ENCODE results near the gene RRP12.
"Not testable (repeated sequence)": the region's sequence is repeated elsewhere in the genome, so short reads cannot be mapped to it uniquely, and the experiment has no call there.

Gene RRP12

DNA sequence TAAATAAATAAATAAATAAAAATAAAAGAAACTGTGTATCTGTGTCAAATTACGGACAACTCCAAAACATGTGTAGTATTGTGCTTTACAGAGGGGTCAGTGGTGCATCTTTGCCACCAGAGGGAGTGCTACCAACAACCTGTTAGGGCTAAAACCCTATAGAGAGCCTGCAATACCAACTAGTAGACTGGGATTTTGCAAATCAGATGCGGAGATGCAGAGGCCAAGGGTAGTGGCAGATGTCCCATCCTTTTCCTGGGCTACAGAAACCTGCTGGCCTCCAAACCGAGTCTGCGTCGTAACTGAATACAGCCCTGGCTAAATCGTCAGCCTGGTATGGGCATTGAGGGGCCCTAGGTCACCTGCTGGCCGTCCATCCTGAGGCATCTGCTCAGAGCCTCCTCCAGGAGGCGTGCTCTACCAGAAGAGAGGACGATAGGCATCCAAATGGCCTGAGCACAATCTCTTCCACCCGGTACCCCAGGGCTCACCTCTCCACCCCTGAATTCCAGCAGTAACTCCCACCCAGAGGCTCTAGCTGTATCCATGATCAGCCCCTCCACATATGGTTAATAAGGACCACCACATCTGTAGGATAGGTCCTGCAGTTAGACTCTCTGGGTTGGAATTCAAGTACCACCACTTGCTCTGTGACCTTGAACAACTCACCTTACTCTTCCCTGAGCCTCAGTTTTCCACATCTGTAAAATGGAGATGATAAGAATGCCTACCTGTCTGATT is 6.2 kb upstream of the RRP12 start:
- TF ChIP-seq, protein P1, sequence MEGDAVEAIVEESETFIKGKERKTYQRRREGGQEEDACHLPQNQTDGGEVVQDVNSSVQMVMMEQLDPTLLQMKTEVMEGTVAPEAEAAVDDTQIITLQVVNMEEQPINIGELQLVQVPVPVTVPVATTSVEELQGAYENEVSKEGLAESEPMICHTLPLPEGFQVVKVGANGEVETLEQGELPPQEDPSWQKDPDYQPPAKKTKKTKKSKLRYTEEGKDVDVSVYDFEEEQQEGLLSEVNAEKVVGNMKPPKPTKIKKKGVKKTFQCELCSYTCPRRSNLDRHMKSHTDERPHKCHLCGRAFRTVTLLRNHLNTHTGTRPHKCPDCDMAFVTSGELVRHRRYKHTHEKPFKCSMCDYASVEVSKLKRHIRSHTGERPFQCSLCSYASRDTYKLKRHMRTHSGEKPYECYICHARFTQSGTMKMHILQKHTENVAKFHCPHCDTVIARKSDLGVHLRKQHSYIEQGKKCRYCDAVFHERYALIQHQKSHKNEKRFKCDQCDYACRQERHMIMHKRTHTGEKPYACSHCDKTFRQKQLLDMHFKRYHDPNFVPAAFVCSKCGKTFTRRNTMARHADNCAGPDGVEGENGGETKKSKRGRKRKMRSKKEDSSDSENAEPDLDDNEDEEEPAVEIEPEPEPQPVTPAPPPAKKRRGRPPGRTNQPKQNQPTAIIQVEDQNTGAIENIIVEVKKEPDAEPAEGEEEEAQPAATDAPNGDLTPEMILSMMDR (IDR thresholded peaks at IDR 0.05; ENCODE audit: control insufficient read depth, insufficient read depth, low read depth, low read length, missing control alignments): peak; percentile 69
- H3K4me3 ChIP-seq (ENCODE audit: control insufficient read depth, low read depth, low read length): no peak overlapping the region
- DNase-seq (ENCODE audit: low read depth): peak; percentile 42

DNA sequence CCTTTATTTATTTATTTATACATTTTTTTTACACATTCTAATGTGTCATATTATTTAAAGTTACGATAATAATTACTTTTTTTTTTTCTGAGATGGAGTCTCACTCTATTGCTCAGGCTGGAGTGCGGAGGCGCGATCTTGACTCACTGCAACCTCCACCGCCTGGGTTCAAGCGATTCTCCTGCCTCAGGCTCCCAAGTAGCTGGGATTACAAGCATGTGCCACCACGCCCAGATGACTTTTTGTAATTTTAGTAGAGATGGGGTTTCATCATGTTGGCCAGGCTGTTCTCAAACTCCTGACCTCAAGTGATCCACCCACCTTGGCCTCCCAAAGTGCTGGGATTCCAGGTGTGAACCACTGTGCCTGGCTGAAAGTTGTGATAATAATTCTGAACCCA is 5.3 kb upstream of the RRP12 start:
- not testable (repeated sequence) for H3K4me3 ChIP-seq (ENCODE audit: control insufficient read depth, low read depth, low read length); DNase-seq (ENCODE audit: low read depth)

DNA sequence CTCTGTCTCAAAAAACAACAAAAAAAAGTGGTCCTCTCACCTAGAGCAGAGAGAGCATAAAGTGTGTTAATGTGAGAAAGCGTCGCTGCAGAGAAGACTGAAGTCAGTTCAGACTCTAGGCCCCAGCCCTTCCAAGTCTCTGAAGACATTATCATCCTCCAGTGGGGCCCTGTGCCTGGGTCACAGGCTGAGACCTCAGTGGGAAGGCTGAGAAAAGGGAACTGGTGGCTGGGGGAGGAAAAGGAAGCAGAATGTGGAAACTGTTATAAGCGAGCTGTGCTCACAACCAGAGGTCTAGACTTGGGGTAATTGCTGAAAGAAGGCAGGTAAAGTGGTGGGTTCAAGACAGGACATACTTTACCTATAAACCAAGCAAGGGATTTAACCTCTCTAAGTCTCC is 4.9 kb upstream of the RRP12 start:
- TF ChIP-seq, protein P1 (IDR thresholded peaks at IDR 0.05; ENCODE audit: control insufficient read depth, insufficient read depth, low read depth, low read length, missing control alignments): no peak
- H3K4me3 ChIP-seq (ENCODE audit: control insufficient read depth, low read depth, low read length): no peak overlapping the region
- DNase-seq (ENCODE audit: low read depth): no peak

DNA sequence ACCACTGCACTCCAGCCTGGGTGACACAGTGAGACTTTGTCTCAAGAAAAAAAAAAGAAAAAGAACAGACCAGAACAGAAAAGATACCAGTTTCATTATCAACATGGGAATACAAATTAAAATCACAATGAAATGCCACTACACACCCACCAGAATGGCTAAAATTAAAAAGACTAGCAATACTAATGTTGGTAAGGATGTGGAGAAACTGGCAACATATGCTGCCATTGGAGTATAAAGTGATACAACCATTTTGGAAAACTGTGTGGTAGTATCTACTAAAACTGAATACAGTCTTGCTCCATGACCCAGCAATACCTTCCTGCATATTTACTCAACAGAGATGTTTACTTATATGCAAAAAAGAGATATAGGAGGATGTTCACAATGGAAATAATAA is 2.9 kb upstream of the RRP12 start:
- TF ChIP-seq, protein P1 (IDR thresholded peaks at IDR 0.05; ENCODE audit: control insufficient read depth, insufficient read depth, low read depth, low read length, missing control alignments): no peak
- DNase-seq (ENCODE audit: low read depth): no peak
- H3K4me3 ChIP-seq (ENCODE audit: control insufficient read depth, low read depth, low read length): no peak overlapping the region

DNA sequence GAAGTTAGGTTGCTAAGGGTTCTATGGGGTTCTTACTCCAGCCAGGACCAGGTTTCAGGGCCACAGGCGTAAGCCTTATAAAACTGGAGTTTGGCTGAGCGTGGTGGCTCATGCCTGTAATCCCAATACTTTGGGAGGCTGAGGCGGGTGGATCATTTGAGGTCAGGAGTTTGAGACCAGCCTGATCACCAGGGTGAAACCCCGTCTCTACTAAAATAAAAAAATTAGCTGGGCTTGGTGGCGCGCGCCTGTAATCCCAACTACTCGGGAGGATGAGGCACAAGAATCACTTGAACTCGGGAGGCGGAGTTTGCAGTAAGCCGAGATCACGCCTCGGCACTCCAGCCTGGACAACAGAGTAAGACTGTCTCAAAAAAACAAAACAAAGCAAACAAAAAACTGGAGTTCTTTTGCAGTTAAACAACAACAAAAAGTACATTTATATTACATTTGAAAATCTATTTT is 347 bp upstream of the RRP12 start:
- no peak for DNase-seq (ENCODE audit: low read depth)
- TF ChIP-seq, protein P1 (IDR thresholded peaks at IDR 0.05; ENCODE audit: control insufficient read depth, insufficient read depth, low read depth, low read length, missing control alignments): no peak
- H3K4me3 ChIP-seq (ENCODE audit: control insufficient read depth, low read depth, low read length): peak overlapping the region; percentile 91

DNA sequence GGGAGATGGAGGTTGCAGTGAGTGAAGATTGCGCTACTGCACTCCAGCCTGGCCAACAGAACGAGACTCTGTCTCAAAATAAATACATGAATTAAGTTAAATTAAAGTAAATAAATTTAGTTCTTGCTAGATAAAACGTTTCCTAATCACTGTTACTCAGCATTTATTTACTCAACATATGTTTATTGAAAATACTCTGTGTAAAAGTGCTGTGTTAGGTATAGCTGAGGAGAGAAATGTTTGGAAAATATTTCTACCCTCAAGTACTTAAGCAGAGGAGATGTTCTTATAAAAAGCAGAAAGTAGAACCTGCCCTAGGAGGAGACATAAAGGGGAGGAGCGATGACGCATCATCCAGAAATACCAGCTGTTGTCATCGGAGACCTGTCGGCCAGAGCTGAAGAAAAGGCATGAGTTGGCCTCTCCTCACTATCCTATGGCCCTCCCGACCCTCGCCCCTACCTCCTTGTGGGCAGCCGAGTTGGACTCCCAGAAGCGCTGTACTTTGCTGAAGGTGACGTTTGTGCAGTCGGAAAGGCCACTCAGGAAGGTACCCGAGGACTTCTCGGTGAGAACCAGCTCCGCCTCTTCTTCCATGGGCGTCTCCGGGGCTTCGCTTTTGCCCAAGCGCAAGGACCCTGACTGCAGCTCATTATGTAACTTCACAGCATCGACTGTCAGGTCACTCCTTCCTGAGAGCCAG is 1.1 kb downstream of the RRP12 start:
- TF ChIP-seq, protein P1 (IDR thresholded peaks at IDR 0.05; ENCODE audit: control insufficient read depth, insufficient read depth, low read depth, low read length, missing control alignments): no peak
- peak overlapping the region; percentile 91 for H3K4me3 ChIP-seq (ENCODE audit: control insufficient read depth, low read depth, low read length)
- no peak for DNase-seq (ENCODE audit: low read depth)

DNA sequence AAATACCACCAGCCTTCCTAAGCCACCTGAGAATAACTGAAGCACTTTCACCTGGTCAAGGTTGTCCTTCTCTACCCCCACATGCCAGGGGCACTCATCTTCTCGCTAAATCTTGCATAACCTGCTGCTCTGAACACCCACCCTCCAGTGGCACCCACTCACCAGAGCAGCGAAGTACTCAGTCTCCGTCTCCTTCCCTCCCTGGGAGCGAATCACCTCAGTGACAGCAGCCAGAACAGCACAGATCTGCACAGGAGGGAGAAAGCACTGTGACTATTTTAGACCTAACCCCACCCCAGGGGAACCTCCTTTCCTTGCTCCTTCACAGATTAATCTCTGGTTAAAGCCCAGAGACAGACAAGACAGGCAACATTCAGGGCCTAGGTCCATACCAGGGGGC is 5.1 kb downstream of the RRP12 start:
- no peak for DNase-seq (ENCODE audit: low read depth)
- TF ChIP-seq, protein P1 (IDR thresholded peaks at IDR 0.05; ENCODE audit: control insufficient read depth, insufficient read depth, low read depth, low read length, missing control alignments): no peak
- H3K4me3 ChIP-seq (ENCODE audit: control insufficient read depth, low read depth, low read length): no peak overlapping the region

Data from AG09309 (cell line).